Mucosa of rectum (tissue), 2 donors: Measurements from ENCODE around the gene MARCKS.
A peak's percentile ranks its signal among the peaks of the same experiment; 100 is the strongest.

Experiments
- H3K27ac ChIP-seq, 2 donors: one replicate each; pipeline ENCODE4 v1.7.0; 2013; ENCODE audit warnings: inconsistent platforms in 2 of 2, low read depth in 2 of 2, low read length in 2 of 2
- H3K27me3 ChIP-seq, 2 donors: one replicate each; pipeline ENCODE4 v1.7.0; 2013; ENCODE audit warnings: low read length in 2 of 2; ENCODE audit not compliant: control insufficient read depth in 2 of 2, insufficient read depth in 2 of 2
- H3K36me3 ChIP-seq, 2 donors: one replicate each; pipeline ENCODE4 v1.7.0; 2013; ENCODE audit warnings: low read length in 2 of 2; ENCODE audit not compliant: control insufficient read depth in 2 of 2, insufficient read depth in 2 of 2
- H3K4me1 ChIP-seq, 2 donors: one replicate each; pipeline ENCODE4 v1.7.0; 2013; ENCODE audit warnings: low read length in 2 of 2, mild to moderate bottlenecking in 1 of 2; ENCODE audit not compliant: control insufficient read depth in 2 of 2, insufficient read depth in 2 of 2
- H3K4me3 ChIP-seq, 2 donors: one replicate each; pipeline ENCODE4 v1.7.0; 2013; ENCODE audit warnings: low read length in 2 of 2
- H3K9ac ChIP-seq, 2 donors: one replicate each; pipeline ENCODE4 v1.7.0; 2013; ENCODE audit warnings: low read length in 2 of 2, low read depth in 1 of 2, mild to moderate bottlenecking in 1 of 2
- H3K9me3 ChIP-seq, 2 donors: one replicate each; pipeline ENCODE4 v1.7.0; 2013; ENCODE audit warnings: low read length in 2 of 2; ENCODE audit not compliant: control insufficient read depth in 2 of 2
- donor health status: healthy.
- donor health status: Normal muscosa, but diverticular disease.

The MARCKS gene

GRCh38 chr6:113859349-113860180 lies 2.4 kb downstream of the MARCKS start:
- peaks cover 9 to 12% of the 10 kb centered on the region in 2 donors for H3K4me1 ChIP-seq
- peaks cover 0 to 3% of the 10 kb centered on the region in 2 donors for H3K27me3 ChIP-seq
- no peaks in the 10 kb centered on the region for H3K9me3 ChIP-seq
- H3K27ac ChIP-seq = peak overlapping the region; percentile 99
- H3K4me3 ChIP-seq = peak overlapping the region; percentile 95 to 99
- peaks cover 0 to 16% of the 10 kb centered on the region in 2 donors for H3K36me3 ChIP-seq
- peak overlapping the region; percentile 84 to 99 for H3K9ac ChIP-seq

GRCh38 chr6:113860181-113860955 lies 3.2 kb downstream of the MARCKS start:
- H3K9ac ChIP-seq = peak overlapping the region; percentile 41 to 99
- peaks cover 8 to 12% of the 10 kb centered on the region in 2 donors for H3K4me1 ChIP-seq
- H3K27ac ChIP-seq = peak overlapping the region; percentile 99
- H3K9me3 ChIP-seq = no peaks in the 10 kb centered on the region
- peaks cover 0 to 3% of the 10 kb centered on the region in 2 donors for H3K27me3 ChIP-seq
- H3K36me3 ChIP-seq = peaks cover 0 to 16% of the 10 kb centered on the region in 2 donors
- peak overlapping the region; percentile 64 to 95 for H3K4me3 ChIP-seq

GRCh38 chr6:113862112-113862511 lies 5.0 kb downstream of the MARCKS start:
- Histone ChIP-seq H3K4me1 (peaks cover 2 to 7% of the 10 kb centered on the region in 2 donors), H3K27ac (no peak overlapping the region), H3K36me3 (peaks cover 0 to 16% of the 10 kb centered on the region in 2 donors), H3K4me3 (no peak overlapping the region), H3K9me3 (no peaks in the 10 kb centered on the region), H3K9ac (no peak overlapping the region), H3K27me3 (peaks cover 0 to 3% of the 10 kb centered on the region in 2 donors)

- no peak overlapping the region for H3K27ac ChIP-seq
- H3K9me3 ChIP-seq = no peaks in the 10 kb centered on the region
- no peak overlapping the region for H3K9ac ChIP-seq
- peaks cover 0 to 2% of the 10 kb centered on the region in 2 donors for H3K4me1 ChIP-seq
- no peaks in the 10 kb centered on the region for H3K36me3 ChIP-seq
- no peak overlapping the region for H3K4me3 ChIP-seq
- no peaks in the 10 kb centered on the region for H3K27me3 ChIP-seq
Observed at GRCh38 chr6:113870917-113871316, 13.8 kb downstream of the MARCKS start.

- H3K36me3 ChIP-seq = no peaks in the 10 kb centered on the region
- no peaks in the 10 kb centered on the region for H3K27me3 ChIP-seq
- H3K9me3 ChIP-seq = no peaks in the 10 kb centered on the region
- H3K4me3 ChIP-seq = peak overlapping the region; percentile 27
- H3K9ac ChIP-seq = no peak overlapping the region
- no peak overlapping the region for H3K27ac ChIP-seq
- H3K4me1 ChIP-seq = peaks cover 0 to 2% of the 10 kb centered on the region in 2 donors
Observed at GRCh38 chr6:113871975-113872374, 14.8 kb downstream of the MARCKS start.

GRCh38 chr6:113873043-113873667 lies 16.0 kb downstream of the MARCKS start:
- H3K4me1 ChIP-seq = peaks cover 0 to 2% of the 10 kb centered on the region in 2 donors
- no peaks in the 10 kb centered on the region for H3K9me3 ChIP-seq
- no peaks in the 10 kb centered on the region for H3K36me3 ChIP-seq
- peak overlapping the region in 1 of 2 donors; percentile 45 for H3K9ac ChIP-seq
- H3K27ac ChIP-seq = peak overlapping the region; percentile 61 to 65
- peak overlapping the region; percentile 68 to 76 for H3K4me3 ChIP-seq
- no peaks in the 10 kb centered on the region for H3K27me3 ChIP-seq

- Histone ChIP-seq H3K27ac (no peak overlapping the region), H3K9me3 (no peaks in the 10 kb centered on the region), H3K4me3 (no peak overlapping the region), H3K36me3 (no peaks in the 10 kb centered on the region), H3K9ac (no peak overlapping the region), H3K27me3 (no peaks in the 10 kb centered on the region), H3K4me1 (peaks cover 2 to 4% of the 10 kb centered on the region in 2 donors)
Observed at GRCh38 chr6:113875470-113875869, 18.3 kb downstream of the MARCKS start.

- Histone ChIP-seq H3K4me1 (peaks cover 2 to 5% of the 10 kb centered on the region in 2 donors), H3K9me3 (no peaks in the 10 kb centered on the region), H3K4me3 (no peak overlapping the region), H3K27me3 (no peaks in the 10 kb centered on the region), H3K36me3 (no peaks in the 10 kb centered on the region), H3K27ac (no peak overlapping the region), H3K9ac (no peak overlapping the region)
Observed at GRCh38 chr6:113876695-113877094, 19.6 kb downstream of the MARCKS start.

GRCh38 chr6:113879186-113880096 lies 22.3 kb downstream of the MARCKS start:
- Histone ChIP-seq H3K4me1 (peaks cover 0 to 10% of the 10 kb centered on the region in 2 donors), H3K9ac (peak overlapping the region; percentile 14 to 30), H3K27me3 (no peaks in the 10 kb centered on the region), H3K27ac (peak overlapping the region in 1 of 2 donors; percentile 52), H3K4me3 (peak overlapping the region; percentile 25 to 48), H3K9me3 (no peaks in the 10 kb centered on the region), H3K36me3 (no peaks in the 10 kb centered on the region)
